Measurements from ENCODE around the gene RAB11A.
"Not testable (repeated sequence)": the region's sequence is repeated elsewhere in the genome, so short reads cannot be mapped to it uniquely, and the experiment has no call there.

The RAB11A gene

DNA sequence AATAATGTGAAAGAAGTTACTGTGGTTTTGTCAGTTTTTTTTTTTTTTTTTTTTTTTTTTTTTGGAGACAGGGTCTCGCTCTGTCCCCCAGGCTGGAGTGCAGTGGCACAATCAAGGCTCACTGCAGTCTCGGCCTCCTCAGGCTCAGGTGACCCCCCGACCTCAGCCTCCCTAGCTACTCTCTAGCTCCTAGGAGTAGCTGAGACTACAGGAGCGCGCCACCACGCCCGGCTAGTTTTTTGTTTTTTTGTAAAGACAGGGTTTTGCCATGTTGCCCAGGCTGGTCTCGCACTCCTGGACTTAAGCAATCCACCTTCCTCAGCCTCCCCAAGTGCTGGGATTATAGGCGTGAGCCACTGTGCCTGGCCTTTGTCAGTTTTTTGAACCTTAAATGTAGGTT is 2.6 kb downstream of the RAB11A start:
- DNase-seq; H3K4me3 ChIP-seq (ENCODE audit: control insufficient read depth in 1 of 7, extremely low read depth in 1 of 7, insufficient read depth in 4 of 7, low read depth in 2 of 7, low read length in 6 of 7): not testable (repeated sequence)
- 90% methylated on average over 4 of the region's 9 CpGs for WGBS (ENCODE audit: insufficient coverage)

GRCh38 chr15:65872596-65872995 is 3.3 kb downstream of the RAB11A start:
- Histone ChIP-seq H3K4me1 (ENCODE audit: control extremely low read depth in 1 of 4, control insufficient read depth in 4 of 4, insufficient read depth in 4 of 4, low read length in 3 of 4) (peaks cover 0 to 17% (median 8%) of the 10 kb centered on the region in 4 experiments), H3K36me3 (ENCODE audit: control insufficient read depth in 4 of 4, insufficient read depth in 4 of 4, low read length in 3 of 4) (peaks cover 10 to 20% (median 16%) of the 10 kb centered on the region in 4 experiments)
- H3K4me3 ChIP-seq (ENCODE audit: control insufficient read depth in 1 of 7, extremely low read depth in 1 of 7, insufficient read depth in 4 of 7, low read depth in 2 of 7, low read length in 6 of 7); H3K27me3 ChIP-seq (replicated peaks in 2 of 5; ENCODE audit: control insufficient read depth in 4 of 5, insufficient read depth in 5 of 5, low read length in 4 of 5); POLR2A ChIA-PET; H3K9me3 ChIP-seq (ENCODE audit: control extremely low read depth in 1 of 5, control insufficient read depth in 4 of 5, insufficient read depth in 2 of 5, low read depth in 1 of 5, low read length in 4 of 5); H3K27ac ChIP-seq (ENCODE audit: insufficient read depth in 1 of 2, low read depth in 1 of 2, low read length in 2 of 2, poor library complexity in 1 of 2, severe bottlenecking in 2 of 2): not testable (repeated sequence)
- 100% methylated on average over 4 of the region's 5 CpGs for WGBS (ENCODE audit: insufficient coverage)
- CTCF ChIA-PET, result interaction anchor here (0.8 kb wide), 1 partner anchor 10 kb away, joined by 3 read pairs; no protein-coding TSS in a partner anchor
- DNase-seq, result peak in 1 of 3 donors; percentile 14

More for the DNA sequence above, 2.6 kb downstream of the RAB11A start:
- Histone ChIP-seq H3K27ac (ENCODE audit: insufficient read depth in 1 of 2, low read depth in 1 of 2, low read length in 2 of 2, poor library complexity in 1 of 2, severe bottlenecking in 2 of 2) (peak overlapping the region in 1 of 2 experiments; percentile 25), H3K4me1 (ENCODE audit: control extremely low read depth in 1 of 4, control insufficient read depth in 4 of 4, insufficient read depth in 4 of 4, low read length in 3 of 4) (peaks cover 0 to 17% (median 8%) of the 10 kb centered on the region in 4 experiments), H3K36me3 (ENCODE audit: control insufficient read depth in 4 of 4, insufficient read depth in 4 of 4, low read length in 3 of 4) (peaks cover 7 to 13% (median 11%) of the 10 kb centered on the region in 4 experiments)
- CTCF ChIA-PET; H3K27me3 ChIP-seq (replicated peaks in 2 of 5; ENCODE audit: control insufficient read depth in 4 of 5, insufficient read depth in 5 of 5, low read length in 4 of 5); POLR2A ChIA-PET; H3K9me3 ChIP-seq (ENCODE audit: control extremely low read depth in 1 of 5, control insufficient read depth in 4 of 5, insufficient read depth in 2 of 5, low read depth in 1 of 5, low read length in 4 of 5): not testable (repeated sequence)

- POLR2A ChIA-PET, result no interaction called here
- Histone ChIP-seq H3K4me3 (ENCODE audit: control insufficient read depth in 1 of 7, extremely low read depth in 1 of 7, insufficient read depth in 4 of 7, low read depth in 2 of 7, low read length in 6 of 7) (no peak overlapping the region), H3K27me3 (replicated peaks in 2 of 5; ENCODE audit: control insufficient read depth in 4 of 5, insufficient read depth in 5 of 5, low read length in 4 of 5) (no peaks in the 10 kb centered on the region), H3K36me3 (ENCODE audit: control insufficient read depth in 4 of 4, insufficient read depth in 4 of 4, low read length in 3 of 4) (peaks cover 10 to 26% (median 22%) of the 10 kb centered on the region in 4 experiments), H3K9me3 (ENCODE audit: control extremely low read depth in 1 of 5, control insufficient read depth in 4 of 5, insufficient read depth in 2 of 5, low read depth in 1 of 5, low read length in 4 of 5) (no peaks in the 10 kb centered on the region), H3K4me1 (ENCODE audit: control extremely low read depth in 1 of 4, control insufficient read depth in 4 of 4, insufficient read depth in 4 of 4, low read length in 3 of 4) (peaks cover 0 to 17% (median 8%) of the 10 kb centered on the region in 4 experiments), H3K27ac (ENCODE audit: insufficient read depth in 1 of 2, low read depth in 1 of 2, low read length in 2 of 2, poor library complexity in 1 of 2, severe bottlenecking in 2 of 2) (no peak overlapping the region)
- CTCF ChIA-PET, result no interaction called here
- DNase-seq, result no peak
Observed at GRCh38 chr15:65873256-65873655, 4.0 kb downstream of the RAB11A start.

DNA sequence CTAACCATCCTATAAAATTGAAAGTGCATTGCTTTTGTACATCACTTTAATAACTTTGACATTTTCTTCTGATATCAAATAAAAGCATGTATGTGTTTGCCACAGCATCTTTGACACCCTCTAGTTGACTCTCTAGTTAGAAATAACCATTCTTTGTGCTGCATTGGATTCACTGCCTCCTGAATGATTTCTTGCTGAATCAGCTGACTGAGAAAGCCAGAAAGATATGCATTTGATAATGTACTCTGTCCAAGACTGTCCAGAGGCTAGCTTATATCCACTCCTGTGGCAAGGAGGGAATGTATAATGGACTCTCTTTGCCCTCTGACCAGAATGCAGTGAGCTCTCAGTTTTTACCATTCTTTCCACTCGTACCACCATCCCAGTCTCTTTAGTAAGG is 6.2 kb downstream of the RAB11A start:
- POLR2A ChIA-PET, result no interaction called here
- H3K36me3 ChIP-seq (ENCODE audit: control insufficient read depth in 4 of 4, insufficient read depth in 4 of 4, low read length in 3 of 4), result peaks cover 15 to 44% (median 35%) of the 10 kb centered on the region in 4 experiments
- H3K4me1 ChIP-seq (ENCODE audit: control extremely low read depth in 1 of 4, control insufficient read depth in 4 of 4, insufficient read depth in 4 of 4, low read length in 3 of 4), result peaks cover 0 to 11% (median 6%) of the 10 kb centered on the region in 4 experiments
- H3K9me3 ChIP-seq (ENCODE audit: control extremely low read depth in 1 of 5, control insufficient read depth in 4 of 5, insufficient read depth in 2 of 5, low read depth in 1 of 5, low read length in 4 of 5), result no peaks in the 10 kb centered on the region
- H3K27me3 ChIP-seq (replicated peaks in 2 of 5; ENCODE audit: control insufficient read depth in 4 of 5, insufficient read depth in 5 of 5, low read length in 4 of 5), result no peaks in the 10 kb centered on the region
- no peak for DNase-seq
- no peak overlapping the region for H3K4me3 ChIP-seq (ENCODE audit: control insufficient read depth in 1 of 7, extremely low read depth in 1 of 7, insufficient read depth in 4 of 7, low read depth in 2 of 7, low read length in 6 of 7)
- no peak overlapping the region for H3K27ac ChIP-seq (ENCODE audit: insufficient read depth in 1 of 2, low read depth in 1 of 2, low read length in 2 of 2, poor library complexity in 1 of 2, severe bottlenecking in 2 of 2)
- CTCF ChIA-PET, result interaction anchor here (0.7 kb wide), 2 partner anchors 10 to 85 kb away, joined by 3 read pairs; no protein-coding TSS in a partner anchor
- WGBS (ENCODE audit: insufficient coverage), result no CpG with 5 or more reads among the region's 1 CpG

- Histone ChIP-seq H3K4me3 (ENCODE audit: control insufficient read depth in 1 of 7, extremely low read depth in 1 of 7, insufficient read depth in 4 of 7, low read depth in 2 of 7, low read length in 6 of 7) (no peak overlapping the region), H3K27ac (ENCODE audit: insufficient read depth in 1 of 2, low read depth in 1 of 2, low read length in 2 of 2, poor library complexity in 1 of 2, severe bottlenecking in 2 of 2) (no peak overlapping the region), H3K27me3 (replicated peaks in 2 of 5; ENCODE audit: control insufficient read depth in 4 of 5, insufficient read depth in 5 of 5, low read length in 4 of 5) (no peaks in the 10 kb centered on the region), H3K36me3 (ENCODE audit: control insufficient read depth in 4 of 4, insufficient read depth in 4 of 4, low read length in 3 of 4) (peaks cover 15 to 55% (median 38%) of the 10 kb centered on the region in 4 experiments), H3K4me1 (ENCODE audit: control extremely low read depth in 1 of 4, control insufficient read depth in 4 of 4, insufficient read depth in 4 of 4, low read length in 3 of 4) (peaks cover 13 to 20% (median 16%) of the 10 kb centered on the region in 4 experiments), H3K9me3 (ENCODE audit: control extremely low read depth in 1 of 5, control insufficient read depth in 4 of 5, insufficient read depth in 2 of 5, low read depth in 1 of 5, low read length in 4 of 5) (no peaks in the 10 kb centered on the region)
- CTCF ChIA-PET, result interaction anchor here (0.6 to 1.4 kb wide), 3 partner anchors 8 to 246 kb away, joined by 3 to 4 read pairs (median 4); partner anchors contain the start of gene RAB11A
- 100% methylated on average over 2 of the region's 3 CpGs for WGBS (ENCODE audit: insufficient coverage)
- POLR2A ChIA-PET, result interaction anchor here (2.1 kb wide), 1 partner anchor 9 kb away, joined by 6 read pairs; the partner anchor contains the start of gene RAB11A
- no peak for DNase-seq
Observed at GRCh38 chr15:65877749-65878148, 8.5 kb downstream of the RAB11A start.

DNA sequence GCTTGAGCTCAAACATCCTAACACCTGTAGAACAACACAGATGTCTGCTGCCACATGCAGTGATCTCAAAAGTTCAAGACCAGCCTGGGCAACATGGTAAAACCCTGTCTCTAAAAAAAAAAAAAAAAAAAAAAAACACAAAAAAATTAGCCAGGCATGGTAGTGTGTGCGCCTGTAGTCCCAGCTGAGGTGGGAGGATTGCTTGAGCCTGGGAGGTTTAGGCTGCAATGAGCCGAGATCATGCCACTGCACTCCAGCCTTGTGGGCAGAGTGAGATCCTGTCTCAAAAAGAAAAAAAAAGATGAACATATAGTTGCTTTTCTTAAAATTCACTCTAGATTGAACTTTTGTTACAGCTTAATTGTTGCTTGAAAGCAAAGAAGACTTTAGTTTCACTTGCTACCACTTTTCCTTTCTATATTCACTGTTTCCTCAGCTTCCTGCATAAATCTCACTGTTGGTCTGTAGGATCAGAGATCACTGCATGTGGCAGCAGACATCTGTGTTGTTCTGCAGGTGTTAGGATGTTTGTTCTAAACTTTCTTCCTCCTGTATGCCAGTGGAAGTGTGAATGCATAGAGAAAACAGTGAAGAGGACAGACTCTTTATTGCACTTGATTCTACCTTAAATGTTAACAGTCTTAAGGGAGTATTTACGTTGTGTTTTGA is 12.6 kb downstream of the RAB11A start:
- Histone ChIP-seq H3K4me3 (ENCODE audit: control insufficient read depth in 1 of 7, extremely low read depth in 1 of 7, insufficient read depth in 4 of 7, low read depth in 2 of 7, low read length in 6 of 7) (peak overlapping the region in 3 of 7 experiments; percentile 26 to 45 (median 32)), H3K27ac (ENCODE audit: insufficient read depth in 1 of 2, low read depth in 1 of 2, low read length in 2 of 2, poor library complexity in 1 of 2, severe bottlenecking in 2 of 2) (peak overlapping the region in 1 of 2 experiments; percentile 44), H3K27me3 (replicated peaks in 2 of 5; ENCODE audit: control insufficient read depth in 4 of 5, insufficient read depth in 5 of 5, low read length in 4 of 5) (no peaks in the 10 kb centered on the region), H3K4me1 (ENCODE audit: control extremely low read depth in 1 of 4, control insufficient read depth in 4 of 4, insufficient read depth in 4 of 4, low read length in 3 of 4) (peaks cover 13 to 32% (median 18%) of the 10 kb centered on the region in 4 experiments), H3K9me3 (ENCODE audit: control extremely low read depth in 1 of 5, control insufficient read depth in 4 of 5, insufficient read depth in 2 of 5, low read depth in 1 of 5, low read length in 4 of 5) (no peaks in the 10 kb centered on the region), H3K36me3 (ENCODE audit: control insufficient read depth in 4 of 4, insufficient read depth in 4 of 4, low read length in 3 of 4) (peaks cover 18 to 66% (median 38%) of the 10 kb centered on the region in 4 experiments)
- ChIA-PET POLR2A (no interaction called here), CTCF (interaction anchor here (0.7 to 1.4 kb wide), 3 partner anchors 12 to 244 kb away, joined by 3 to 4 read pairs (median 3); partner anchors contain the start of gene RAB11A)
- DNase-seq, result peak in 2 of 3 donors; percentile 55 to 71
- 41% methylated on average over 3 of the region's 3 CpGs for WGBS (ENCODE audit: insufficient coverage)

DNA sequence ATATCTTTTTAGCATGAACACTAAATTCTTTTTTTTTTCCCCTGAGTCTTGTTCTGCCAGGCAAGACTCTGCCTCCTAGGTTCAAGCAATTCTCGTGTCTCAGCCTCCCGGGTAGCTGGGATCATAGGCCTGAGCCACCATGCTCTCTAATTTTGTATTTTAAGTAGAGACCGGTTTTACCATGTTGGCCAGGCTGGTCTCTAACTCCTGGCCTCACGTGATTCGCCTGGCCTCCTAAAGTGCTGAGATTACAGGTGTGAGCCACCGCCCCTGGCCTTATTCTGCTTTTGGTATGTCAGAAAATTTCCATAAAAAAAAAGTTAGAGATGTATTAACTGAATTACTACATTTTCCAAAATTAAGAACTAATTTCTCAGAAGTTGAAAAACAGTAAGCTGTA is 14.3 kb downstream of the RAB11A start:
- DNase-seq, result no peak
- POLR2A ChIA-PET, result no interaction called here
- no peak overlapping the region for H3K27ac ChIP-seq (ENCODE audit: insufficient read depth in 1 of 2, low read depth in 1 of 2, low read length in 2 of 2, poor library complexity in 1 of 2, severe bottlenecking in 2 of 2)
- no peak overlapping the region for H3K4me3 ChIP-seq (ENCODE audit: control insufficient read depth in 1 of 7, extremely low read depth in 1 of 7, insufficient read depth in 4 of 7, low read depth in 2 of 7, low read length in 6 of 7)
- CTCF ChIA-PET, result no interaction called here
- peaks cover 13 to 32% (median 18%) of the 10 kb centered on the region in 4 experiments for H3K4me1 ChIP-seq (ENCODE audit: control extremely low read depth in 1 of 4, control insufficient read depth in 4 of 4, insufficient read depth in 4 of 4, low read length in 3 of 4)
- H3K36me3 ChIP-seq (ENCODE audit: control insufficient read depth in 4 of 4, insufficient read depth in 4 of 4, low read length in 3 of 4), result peaks cover 19 to 67% (median 41%) of the 10 kb centered on the region in 4 experiments
- 100% methylated on average over 3 of the region's 6 CpGs for WGBS (ENCODE audit: insufficient coverage)
- H3K27me3 ChIP-seq (replicated peaks in 2 of 5; ENCODE audit: control insufficient read depth in 4 of 5, insufficient read depth in 5 of 5, low read length in 4 of 5), result no peaks in the 10 kb centered on the region
- H3K9me3 ChIP-seq (ENCODE audit: control extremely low read depth in 1 of 5, control insufficient read depth in 4 of 5, insufficient read depth in 2 of 5, low read depth in 1 of 5, low read length in 4 of 5), result no peaks in the 10 kb centered on the region
